ENCODE measurements around the gene EXOC4. TPM values are rescaled to one million over a fixed set of nuclear protein-coding genes. Genes with fewer than 3 reads are reported as not detected.

Gene EXOC4
- total RNA-seq, 2 donors from 2014 or later = 48.9 to 102 TPM

- 90% methylated on average over 3 of the region's 3 CpGs for WGBS
- TF ChIP-seq POLR2A (IDR thresholded peaks at IDR 0.05) = no peak
- no peak for TF ChIP-seq POLR2AphosphoS5 (IDR thresholded peaks at IDR 0.05)
- no peak for TF ChIP-seq CTCF (IDR thresholded peaks at IDR 0.05)
- DNase-seq (ENCODE audit: low spot score) = no peak
- H3K9me3 ChIP-seq = no peaks in the 10 kb centered on the region
- no peak overlapping the region for H3K27ac ChIP-seq
- H3K4me1 ChIP-seq (replicated peaks) = no peaks in the 10 kb centered on the region
- no peaks in the 10 kb centered on the region for H3K27me3 ChIP-seq (replicated peaks; ENCODE audit: insufficient read depth)
- intact Hi-C loops (cut with DNase I) = no loop called here
- no peak overlapping the region for H3K4me3 ChIP-seq
- H3K36me3 ChIP-seq = no peaks in the 10 kb centered on the region
Observed at GRCh38 chr7:133570321-133570720, 317.4 kb downstream of the EXOC4 start.

DNA sequence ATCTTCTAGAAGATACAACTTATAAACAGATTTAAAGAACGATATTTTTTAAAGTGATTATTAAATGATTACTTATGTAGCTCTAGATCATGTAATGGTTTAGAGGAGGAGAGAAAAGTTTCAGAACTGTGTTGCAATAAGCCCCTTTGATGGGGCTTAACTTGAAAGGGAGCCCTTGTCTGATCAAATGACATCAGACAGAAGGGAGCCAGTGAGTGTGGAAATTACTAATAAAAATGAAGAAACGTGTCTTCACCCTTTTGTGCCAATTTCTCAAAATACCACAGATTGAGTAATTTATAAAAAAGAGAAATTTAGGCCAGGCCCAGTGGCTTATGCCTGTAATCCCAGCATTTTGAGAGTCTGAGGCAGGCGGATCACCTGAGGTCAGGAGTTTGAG is 318.2 kb downstream of the EXOC4 start:
- TF ChIP-seq CTCF (IDR thresholded peaks at IDR 0.05) (no peak), POLR2AphosphoS5 (IDR thresholded peaks at IDR 0.05) (no peak), POLR2A (IDR thresholded peaks at IDR 0.05) (no peak)
- Histone ChIP-seq H3K9me3 (no peaks in the 10 kb centered on the region), H3K4me1 (replicated peaks) (no peaks in the 10 kb centered on the region), H3K27ac (no peak overlapping the region), H3K4me3 (no peak overlapping the region), H3K36me3 (no peaks in the 10 kb centered on the region), H3K27me3 (replicated peaks; ENCODE audit: insufficient read depth) (no peaks in the 10 kb centered on the region)
- intact Hi-C loops (cut with DNase I) = no loop called here
- DNase-seq (ENCODE audit: low spot score) = no peak
- 74% methylated on average over 3 of the region's 3 CpGs for WGBS

DNA sequence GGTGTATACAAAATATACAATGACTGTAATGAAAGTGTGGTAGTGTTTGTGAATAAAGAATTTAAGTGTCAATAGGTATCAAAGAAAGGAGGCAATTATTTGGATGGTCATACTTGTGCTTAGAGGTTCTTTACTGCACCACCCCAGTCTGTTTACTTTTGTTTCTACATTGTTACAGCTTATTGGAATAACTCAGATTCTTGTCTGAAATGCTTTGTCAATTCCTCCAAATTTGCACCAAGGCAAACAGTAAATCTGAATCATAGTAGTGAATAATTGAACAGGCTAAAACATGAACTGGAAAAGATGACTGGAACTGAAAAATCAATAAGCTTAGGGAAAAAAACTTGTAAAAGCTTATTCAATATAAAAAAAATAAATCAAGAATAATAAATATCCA is 319.2 kb downstream of the EXOC4 start:
- no peak for TF ChIP-seq POLR2A (IDR thresholded peaks at IDR 0.05)
- TF ChIP-seq POLR2AphosphoS5 (IDR thresholded peaks at IDR 0.05) = no peak
- TF ChIP-seq CTCF (IDR thresholded peaks at IDR 0.05) = no peak
- H3K9me3 ChIP-seq = no peaks in the 10 kb centered on the region
- intact Hi-C loops (cut with DNase I) = no loop called here
- no peak overlapping the region for H3K27ac ChIP-seq
- no peaks in the 10 kb centered on the region for H3K36me3 ChIP-seq
- H3K4me1 ChIP-seq (replicated peaks) = no peaks in the 10 kb centered on the region
- no peak for DNase-seq (ENCODE audit: low spot score)
- H3K4me3 ChIP-seq = no peak overlapping the region
- H3K27me3 ChIP-seq (replicated peaks; ENCODE audit: insufficient read depth) = no peaks in the 10 kb centered on the region

DNA sequence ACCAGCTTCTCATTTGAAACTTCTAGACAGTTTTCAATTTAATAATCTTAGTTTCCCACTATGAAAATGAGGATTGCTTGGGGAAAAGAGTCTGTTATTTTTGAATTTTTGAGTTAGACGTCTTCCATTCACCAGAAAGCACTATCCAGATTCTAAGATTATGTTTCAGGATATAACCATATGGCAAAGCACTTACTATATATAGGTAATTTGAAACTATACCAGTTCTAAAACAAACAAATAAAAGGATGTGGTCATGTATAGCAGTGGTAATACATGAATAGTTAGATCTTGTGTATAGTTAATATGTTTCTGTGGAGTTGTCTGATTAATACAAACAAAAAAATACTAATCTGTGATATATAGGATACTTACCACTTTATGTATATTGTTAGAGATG is 320.0 kb downstream of the EXOC4 start:
- 92% methylated on average over 1 of the region's 1 CpG for WGBS
- intact Hi-C loops (cut with DNase I) = no loop called here
- TF ChIP-seq POLR2AphosphoS5 (IDR thresholded peaks at IDR 0.05) (no peak), POLR2A (IDR thresholded peaks at IDR 0.05) (no peak), CTCF (IDR thresholded peaks at IDR 0.05) (no peak)
- Histone ChIP-seq H3K4me1 (replicated peaks) (no peaks in the 10 kb centered on the region), H3K4me3 (no peak overlapping the region), H3K9me3 (no peaks in the 10 kb centered on the region), H3K27me3 (replicated peaks; ENCODE audit: insufficient read depth) (no peaks in the 10 kb centered on the region), H3K27ac (no peak overlapping the region), H3K36me3 (no peaks in the 10 kb centered on the region)
- DNase-seq (ENCODE audit: low spot score) = no peak

- Histone ChIP-seq H3K4me1 (replicated peaks) (no peaks in the 10 kb centered on the region), H3K4me3 (no peak overlapping the region), H3K27ac (no peak overlapping the region), H3K27me3 (replicated peaks; ENCODE audit: insufficient read depth) (no peaks in the 10 kb centered on the region), H3K9me3 (no peaks in the 10 kb centered on the region), H3K36me3 (no peaks in the 10 kb centered on the region)
- no peak for TF ChIP-seq CTCF (IDR thresholded peaks at IDR 0.05)
- no peak for TF ChIP-seq POLR2A (IDR thresholded peaks at IDR 0.05)
- TF ChIP-seq POLR2AphosphoS5 (IDR thresholded peaks at IDR 0.05) = no peak
- intact Hi-C loops (cut with DNase I) = no loop called here
- WGBS = 85% methylated on average over 4 of the region's 4 CpGs
- DNase-seq (ENCODE audit: low spot score) = no peak
Observed at GRCh38 chr7:133573554-133574265, 320.8 kb downstream of the EXOC4 start.
